GM12873 (cell line): ENCODE data around the gene RING1.

Source experiments
- TF ChIP-seq, protein P1 (sequence below): IDR thresholded peaks from 2 replicates; pipeline ENCODE4 v1.5.1; 2012; ENCODE audit warnings: low read depth, mild to moderate bottlenecking, moderate library complexity, low read length, control low read depth; ENCODE audit not compliant: insufficient read depth; ENCODE audit errors: missing control alignments

RING1 gene

DNA sequence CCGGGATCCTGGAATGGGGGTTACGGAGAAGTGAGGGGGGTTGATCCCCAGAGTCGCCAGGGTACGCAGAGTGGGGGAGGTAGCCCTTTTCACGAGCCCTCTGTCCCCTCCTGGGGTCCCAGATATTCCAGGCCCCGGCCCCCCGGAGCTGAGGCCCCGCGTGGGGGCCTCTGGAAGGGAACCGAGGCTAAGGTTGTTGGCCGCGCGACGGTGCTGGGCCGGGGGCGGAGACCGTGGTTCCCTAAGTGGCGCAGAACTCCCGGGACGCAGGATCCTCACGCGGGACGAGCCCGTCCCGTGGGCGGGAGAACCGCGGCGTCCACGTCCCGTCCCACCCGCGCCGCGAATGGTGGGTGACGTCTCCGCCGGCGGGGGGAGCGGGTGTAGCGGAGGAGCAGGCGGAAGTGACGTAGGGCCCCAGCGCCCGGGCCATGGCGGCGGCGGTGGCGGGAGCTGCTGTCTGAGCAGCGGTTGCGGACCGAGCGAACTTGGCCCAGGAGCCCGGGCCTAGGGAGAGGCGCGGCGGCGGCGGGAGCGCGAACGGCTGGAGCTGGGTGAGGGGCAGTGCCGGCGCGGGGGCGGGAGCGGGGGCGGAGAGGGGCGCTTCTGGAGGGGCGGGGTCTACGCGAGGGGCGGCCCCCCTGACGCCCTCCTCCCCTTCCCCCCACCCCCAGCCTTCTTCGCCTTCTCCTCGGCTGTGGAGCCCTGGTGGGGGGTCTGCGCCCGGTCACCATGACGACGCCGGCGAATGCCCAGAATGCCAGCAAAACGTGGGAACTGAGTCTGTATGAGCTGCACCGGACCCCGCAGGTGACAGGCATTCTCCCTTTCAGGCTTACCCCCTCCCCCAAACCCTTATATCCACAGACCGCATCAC is at the start of gene RING1:
TSS of gene RING1 (plus strand) at position 410 of the 877 bp plus-strand sequence. CDS start at position 733, 323 bp downstream.
- TF ChIP-seq, protein P1, sequence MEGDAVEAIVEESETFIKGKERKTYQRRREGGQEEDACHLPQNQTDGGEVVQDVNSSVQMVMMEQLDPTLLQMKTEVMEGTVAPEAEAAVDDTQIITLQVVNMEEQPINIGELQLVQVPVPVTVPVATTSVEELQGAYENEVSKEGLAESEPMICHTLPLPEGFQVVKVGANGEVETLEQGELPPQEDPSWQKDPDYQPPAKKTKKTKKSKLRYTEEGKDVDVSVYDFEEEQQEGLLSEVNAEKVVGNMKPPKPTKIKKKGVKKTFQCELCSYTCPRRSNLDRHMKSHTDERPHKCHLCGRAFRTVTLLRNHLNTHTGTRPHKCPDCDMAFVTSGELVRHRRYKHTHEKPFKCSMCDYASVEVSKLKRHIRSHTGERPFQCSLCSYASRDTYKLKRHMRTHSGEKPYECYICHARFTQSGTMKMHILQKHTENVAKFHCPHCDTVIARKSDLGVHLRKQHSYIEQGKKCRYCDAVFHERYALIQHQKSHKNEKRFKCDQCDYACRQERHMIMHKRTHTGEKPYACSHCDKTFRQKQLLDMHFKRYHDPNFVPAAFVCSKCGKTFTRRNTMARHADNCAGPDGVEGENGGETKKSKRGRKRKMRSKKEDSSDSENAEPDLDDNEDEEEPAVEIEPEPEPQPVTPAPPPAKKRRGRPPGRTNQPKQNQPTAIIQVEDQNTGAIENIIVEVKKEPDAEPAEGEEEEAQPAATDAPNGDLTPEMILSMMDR, result no peak

DNA sequence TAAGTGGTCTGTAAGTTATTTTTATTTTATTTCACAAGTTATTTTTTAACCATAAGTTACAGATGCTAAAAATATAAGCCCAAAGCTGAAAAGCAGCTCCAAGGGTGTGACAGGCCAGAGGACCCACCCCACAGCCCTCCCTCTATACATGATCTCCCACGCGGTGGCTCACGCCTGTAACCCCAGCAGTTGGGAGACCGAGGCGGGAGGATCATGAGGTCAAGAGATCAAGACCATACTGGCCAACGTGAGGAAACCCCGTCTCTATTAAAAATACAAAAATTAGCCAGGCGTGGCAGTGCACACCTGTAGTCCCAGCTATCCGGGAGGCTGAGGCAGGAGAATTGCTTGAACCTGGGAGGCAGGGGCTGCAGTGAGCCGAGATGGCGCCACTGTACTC is 48.2 kb upstream of the RING1 start:
- TF ChIP-seq, protein P1, result no peak

DNA sequence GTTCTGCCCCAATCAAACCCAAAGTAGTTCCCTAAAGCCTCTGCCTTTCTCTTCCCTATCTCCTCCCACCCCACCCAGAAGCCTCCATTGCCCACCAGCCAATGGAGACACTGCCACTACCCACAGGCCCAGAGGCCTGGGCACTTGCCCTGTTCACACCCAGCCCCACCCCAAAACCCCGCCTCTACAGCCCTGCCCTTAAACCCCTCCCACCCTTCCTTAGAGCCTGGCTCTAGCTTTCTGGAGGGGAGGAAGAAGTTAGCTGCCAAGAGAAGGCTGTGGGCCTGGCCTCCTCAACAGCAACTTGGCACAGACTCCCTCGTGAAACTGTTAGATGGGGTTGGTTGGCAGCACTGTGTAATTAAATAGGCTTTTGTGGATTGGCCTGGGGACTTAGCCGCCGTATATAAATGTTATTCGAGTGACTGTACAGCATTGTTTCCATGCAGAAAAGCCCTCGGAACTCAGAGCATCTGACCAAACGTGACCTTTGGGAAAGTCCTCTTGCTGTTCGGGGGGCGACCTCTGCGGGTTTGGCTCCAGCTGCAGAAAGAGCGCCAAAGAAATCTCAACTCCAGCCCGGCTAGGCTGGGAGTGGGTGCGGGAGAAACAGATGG is 47.5 kb upstream of the RING1 start:
- TF ChIP-seq, protein P1, result no peak

DNA sequence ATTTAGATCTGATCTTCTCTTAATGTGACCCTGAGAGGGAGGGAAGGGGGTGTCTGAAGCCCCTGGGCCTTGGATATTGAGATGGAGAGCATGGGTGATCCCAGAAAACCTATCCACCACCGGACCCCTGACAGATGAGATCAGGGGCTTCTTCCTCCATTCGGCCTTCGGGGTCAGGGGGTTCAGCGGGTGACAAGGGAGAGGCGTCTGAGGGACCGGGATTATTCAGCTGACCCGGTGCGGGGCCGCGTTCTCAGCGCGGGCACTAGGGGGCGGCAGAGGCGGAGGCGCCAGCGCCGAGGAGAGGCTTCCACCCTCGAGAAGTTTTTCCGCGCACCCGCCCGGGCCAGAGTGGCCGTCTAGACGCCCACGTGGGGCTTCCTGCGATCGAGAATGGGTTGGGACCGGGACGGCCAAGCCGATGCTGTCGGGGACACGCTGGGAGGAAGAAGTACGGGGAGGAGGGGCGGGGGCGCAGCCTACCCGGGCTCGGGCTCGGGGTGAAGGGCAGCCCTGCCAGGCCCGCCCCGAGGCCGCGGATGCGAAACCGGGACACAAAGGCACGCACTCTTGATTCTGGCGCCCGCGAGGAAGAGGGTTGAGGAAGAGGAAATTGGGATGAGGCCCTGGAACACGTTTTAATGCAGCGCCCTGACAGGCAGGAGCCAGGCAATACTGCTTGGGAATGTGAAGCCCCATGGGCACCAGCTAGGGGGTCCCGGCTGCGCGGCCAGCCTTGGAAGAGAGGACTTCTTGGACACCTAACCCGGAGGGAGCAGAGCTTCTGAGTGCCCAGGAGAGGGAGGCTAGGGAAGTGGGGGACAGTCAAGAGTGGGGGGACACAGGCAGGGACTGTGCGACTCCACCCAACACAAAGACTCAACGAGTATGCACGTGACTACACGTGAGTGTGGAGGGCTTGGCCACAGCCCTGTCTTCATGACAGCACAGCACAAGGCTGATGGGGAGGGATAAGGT is 46.7 kb upstream of the RING1 start:
- TF ChIP-seq, protein P1, result peak; percentile 90

DNA sequence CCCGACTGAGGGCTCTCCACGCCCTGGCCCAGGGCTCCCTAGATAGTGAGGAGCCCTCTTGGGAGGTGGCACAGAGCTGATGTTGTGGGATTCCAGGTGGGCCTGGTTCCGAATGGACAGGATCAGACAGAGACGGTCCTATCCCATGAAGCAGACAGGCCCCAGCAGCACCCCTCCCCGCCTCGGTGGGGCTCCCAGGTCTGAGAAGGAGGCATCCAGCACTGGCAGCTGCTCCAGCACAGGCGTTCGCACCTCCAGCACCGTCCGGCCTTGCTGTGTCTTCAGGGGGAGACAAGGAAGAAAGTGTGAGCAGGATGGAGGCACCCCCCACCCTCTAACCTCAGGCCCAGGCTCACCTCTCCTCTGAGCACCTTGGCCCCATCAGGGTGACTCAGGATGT is 44.8 kb upstream of the RING1 start:
- TF ChIP-seq, protein P1, result no peak

DNA sequence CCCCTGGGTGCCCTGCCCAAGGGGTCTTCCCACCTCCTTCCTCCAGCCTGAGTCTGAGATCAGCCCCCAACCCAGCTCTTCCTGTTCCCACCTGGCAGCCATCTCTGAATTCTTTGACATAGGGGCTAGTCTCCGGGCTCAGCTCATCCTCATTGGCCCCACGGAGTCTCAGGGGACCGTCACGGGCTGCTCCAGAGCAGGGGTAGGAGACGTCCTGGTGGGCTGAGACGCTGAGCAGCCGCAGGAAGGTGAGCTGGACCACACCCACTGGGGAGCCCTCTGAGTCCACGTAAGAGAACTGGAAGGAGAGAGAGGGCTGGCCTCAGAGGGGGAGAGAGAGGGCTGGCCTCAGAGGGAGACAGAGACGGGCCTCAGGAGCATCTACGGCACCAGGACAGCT is 44.1 kb upstream of the RING1 start:
- TF ChIP-seq, protein P1, result no peak
